Measurements from ENCODE around the gene NCOA7. TPM values are rescaled to one million over a fixed set of nuclear protein-coding genes. Genes with fewer than 3 reads are reported as not detected.

The NCOA7 gene
- total RNA-seq, 3 donors from 2014 or later, result 47.8 to 58.8 (median 57.8) TPM

DNA sequence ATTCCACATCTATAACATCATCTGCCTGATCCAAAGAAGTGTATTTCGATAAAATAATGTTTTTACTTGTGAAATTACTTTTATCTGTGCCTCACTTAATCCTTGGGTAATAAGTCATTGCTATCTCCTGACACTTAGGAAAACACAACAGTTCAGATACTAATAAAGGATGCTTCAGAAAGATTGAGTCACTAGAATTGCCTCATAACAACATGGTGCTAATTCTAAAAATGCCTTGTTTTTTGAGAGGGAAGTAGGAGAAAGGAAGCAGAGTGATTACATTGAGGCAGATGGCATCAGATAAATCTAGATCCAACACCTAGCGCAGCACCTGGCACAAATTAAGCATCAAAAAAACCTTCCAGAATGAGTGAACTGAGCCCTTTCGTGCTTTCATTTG, 69.0 kb downstream of the NCOA7 start:
- H3K4me3 Mint-ChIP-seq, result no peak overlapping the region

DNA sequence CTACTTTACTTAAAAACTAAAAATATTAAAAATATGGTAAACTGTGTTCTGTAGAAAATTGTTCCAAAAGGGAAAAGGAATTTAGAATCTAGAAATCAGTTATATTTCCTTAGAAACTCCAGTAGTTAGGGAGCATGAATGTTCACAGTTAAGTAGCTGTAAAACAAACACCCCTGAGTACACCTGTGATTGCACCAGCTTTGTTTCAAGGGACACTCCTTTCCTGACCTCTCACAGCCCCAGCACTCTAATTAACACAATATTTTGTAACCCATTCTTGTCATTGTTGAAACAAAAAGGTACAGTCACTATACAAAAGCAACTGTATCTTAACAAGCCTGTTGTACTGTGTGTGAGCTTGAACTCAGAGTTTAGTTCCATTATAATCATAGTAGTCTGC, 72.3 kb downstream of the NCOA7 start:
- H3K27me3 Mint-ChIP-seq (ENCODE audit: low read depth), result no peaks in the 10 kb centered on the region
- no peaks in the 10 kb centered on the region for H3K9me3 Mint-ChIP-seq
- H3K4me1 Mint-ChIP-seq (ENCODE audit: low read depth), result peaks cover 4% of the 10 kb centered on the region
- DNase-seq, result no peak
- ATAC-seq, result no peak
- H3K4me3 Mint-ChIP-seq, result no peak overlapping the region
- peaks cover 7% of the 10 kb centered on the region for H3K36me3 Mint-ChIP-seq (ENCODE audit: insufficient read depth)

More for the DNA sequence above, 69.0 kb downstream of the NCOA7 start:
- ATAC-seq, result no peak
- H3K36me3 Mint-ChIP-seq (ENCODE audit: insufficient read depth), result peaks cover 11% of the 10 kb centered on the region
- H3K9me3 Mint-ChIP-seq, result no peaks in the 10 kb centered on the region
- peaks cover 4% of the 10 kb centered on the region for H3K4me1 Mint-ChIP-seq (ENCODE audit: low read depth)
- DNase-seq, result no peak
- no peaks in the 10 kb centered on the region for H3K27me3 Mint-ChIP-seq (ENCODE audit: low read depth)

- no peak for DNase-seq
- Mint-ChIP-seq H3K27me3 (ENCODE audit: low read depth) (no peaks in the 10 kb centered on the region), H3K9me3 (no peaks in the 10 kb centered on the region), H3K36me3 (ENCODE audit: insufficient read depth) (peaks cover 7% of the 10 kb centered on the region), H3K4me1 (ENCODE audit: low read depth) (no peaks in the 10 kb centered on the region), H3K4me3 (no peak overlapping the region)
- ATAC-seq, result no peak
Observed at GRCh38 chr6:125865015-125865414, 74.3 kb downstream of the NCOA7 start.

GRCh38 chr6:125866433-125866832, 75.7 kb downstream of the NCOA7 start:
- no peak for ATAC-seq
- no peaks in the 10 kb centered on the region for H3K4me1 Mint-ChIP-seq (ENCODE audit: low read depth)
- peaks cover 15% of the 10 kb centered on the region for H3K36me3 Mint-ChIP-seq (ENCODE audit: insufficient read depth)
- H3K27me3 Mint-ChIP-seq (ENCODE audit: low read depth), result no peaks in the 10 kb centered on the region
- no peak for DNase-seq
- no peaks in the 10 kb centered on the region for H3K9me3 Mint-ChIP-seq
- no peak overlapping the region for H3K4me3 Mint-ChIP-seq

DNA sequence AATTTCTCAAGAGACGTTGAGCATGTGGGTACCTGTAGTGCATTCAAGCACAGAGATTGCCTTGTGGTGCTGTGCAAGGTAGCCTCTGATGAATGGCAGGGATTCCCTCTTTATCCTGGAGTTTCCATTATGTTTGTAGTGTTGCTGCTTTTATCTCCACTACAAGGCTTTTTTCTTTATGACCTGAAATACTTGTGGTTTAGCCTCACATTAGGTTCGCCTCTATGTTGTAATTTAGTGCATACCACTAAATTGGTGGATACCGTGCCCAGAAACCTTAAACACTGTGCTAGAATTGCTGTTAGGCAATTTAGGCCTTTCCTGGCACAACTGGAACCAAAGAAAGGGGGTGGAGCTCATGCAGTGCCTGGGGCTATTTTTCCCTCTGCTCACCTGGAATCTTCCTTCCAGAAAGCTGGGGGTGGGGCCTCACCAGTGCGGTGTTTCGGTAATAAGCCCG, 76.8 kb downstream of the NCOA7 start:
- no peaks in the 10 kb centered on the region for H3K27me3 Mint-ChIP-seq (ENCODE audit: low read depth)

DNA sequence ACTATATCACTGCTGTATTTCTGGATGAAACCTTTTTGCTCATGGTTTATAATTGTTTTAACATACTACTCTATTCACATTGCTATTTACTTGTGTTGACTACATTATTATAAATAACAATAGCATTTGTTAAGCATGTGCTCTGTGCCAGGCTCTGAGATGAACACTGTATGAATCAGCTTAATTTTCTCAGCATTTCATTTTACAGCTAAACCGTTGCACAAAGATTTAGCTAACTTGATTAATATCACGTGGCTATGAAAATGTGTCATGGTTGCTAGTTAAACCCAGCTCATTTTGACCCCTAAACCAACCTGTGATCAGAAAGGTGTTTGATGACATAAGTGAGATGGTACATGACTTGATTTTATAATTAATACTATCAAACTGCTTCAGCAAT, 77.5 kb downstream of the NCOA7 start:
- H3K27me3 Mint-ChIP-seq (ENCODE audit: low read depth), result no peaks in the 10 kb centered on the region
- no peak for ATAC-seq
- H3K36me3 Mint-ChIP-seq (ENCODE audit: insufficient read depth), result peaks cover 17% of the 10 kb centered on the region
- no peak overlapping the region for H3K4me3 Mint-ChIP-seq
- no peaks in the 10 kb centered on the region for H3K9me3 Mint-ChIP-seq
- H3K4me1 Mint-ChIP-seq (ENCODE audit: low read depth), result peaks cover 1% of the 10 kb centered on the region
- no peak for DNase-seq

More for the DNA sequence above, 76.8 kb downstream of the NCOA7 start:
- Mint-ChIP-seq H3K4me1 (ENCODE audit: low read depth) (no peaks in the 10 kb centered on the region), H3K4me3 (no peak overlapping the region), H3K9me3 (no peaks in the 10 kb centered on the region), H3K36me3 (ENCODE audit: insufficient read depth) (peaks cover 15% of the 10 kb centered on the region)
- ATAC-seq, result no peak
- DNase-seq, result no peak

- no peaks in the 10 kb centered on the region for H3K9me3 Mint-ChIP-seq
- H3K4me3 Mint-ChIP-seq, result no peak overlapping the region
- ATAC-seq (no peak), DNase-seq (no peak)
- peaks cover 1% of the 10 kb centered on the region for H3K4me1 Mint-ChIP-seq (ENCODE audit: low read depth)
- H3K36me3 Mint-ChIP-seq (ENCODE audit: insufficient read depth), result peaks cover 21% of the 10 kb centered on the region
- no peaks in the 10 kb centered on the region for H3K27me3 Mint-ChIP-seq (ENCODE audit: low read depth)
Observed at GRCh38 chr6:125868678-125869395, 78.1 kb downstream of the NCOA7 start.

DNA sequence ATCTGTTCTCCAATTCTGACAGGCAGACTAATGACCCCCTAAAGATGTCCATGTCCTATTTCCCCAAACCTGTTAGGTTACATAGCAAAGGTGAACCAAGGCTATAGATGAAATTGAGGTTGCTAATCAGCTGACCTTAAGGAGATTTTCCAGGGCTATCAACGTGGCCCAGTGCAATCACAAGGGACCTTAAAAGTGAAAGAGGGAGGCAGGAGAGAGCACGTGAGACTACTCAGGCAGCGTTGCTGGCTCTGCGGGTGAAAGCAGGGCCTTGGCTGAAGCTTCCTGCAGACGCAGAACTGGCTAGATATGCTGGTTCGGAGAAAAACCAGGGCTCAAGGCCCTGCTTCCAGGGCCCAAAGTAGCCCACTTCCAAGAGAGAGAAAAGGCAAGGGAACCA, 78.7 kb downstream of the NCOA7 start:
- Mint-ChIP-seq H3K36me3 (ENCODE audit: insufficient read depth) (peaks cover 21% of the 10 kb centered on the region), H3K27me3 (ENCODE audit: low read depth) (no peaks in the 10 kb centered on the region), H3K4me3 (no peak overlapping the region), H3K9me3 (no peaks in the 10 kb centered on the region), H3K4me1 (ENCODE audit: low read depth) (peaks cover 1% of the 10 kb centered on the region)
- ATAC-seq (no peak), DNase-seq (no peak)

DNA sequence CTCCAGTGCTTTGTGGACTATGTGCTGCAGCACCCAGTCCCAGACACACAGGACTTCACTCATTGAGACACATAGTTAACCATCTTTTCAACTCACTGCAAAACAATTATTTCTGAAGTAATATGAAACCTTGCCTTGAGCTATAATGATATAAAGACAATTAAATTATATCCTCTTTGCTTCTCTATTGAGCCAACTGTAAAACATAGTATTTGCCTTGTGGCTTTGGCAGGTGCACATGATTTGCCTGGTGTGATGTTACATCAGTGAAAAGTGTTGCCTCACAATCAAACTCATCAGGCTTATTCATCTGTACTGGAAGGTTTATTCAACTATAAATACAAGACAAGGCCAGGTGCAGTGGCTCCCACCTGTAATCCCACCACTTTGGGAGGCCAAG, 80.6 kb downstream of the NCOA7 start:
- Mint-ChIP-seq H3K4me3 (no peak overlapping the region), H3K36me3 (ENCODE audit: insufficient read depth) (peaks cover 28% of the 10 kb centered on the region), H3K9me3 (no peaks in the 10 kb centered on the region), H3K4me1 (ENCODE audit: low read depth) (peaks cover 1% of the 10 kb centered on the region), H3K27me3 (ENCODE audit: low read depth) (no peaks in the 10 kb centered on the region)
- DNase-seq (no peak), ATAC-seq (no peak)

DNA sequence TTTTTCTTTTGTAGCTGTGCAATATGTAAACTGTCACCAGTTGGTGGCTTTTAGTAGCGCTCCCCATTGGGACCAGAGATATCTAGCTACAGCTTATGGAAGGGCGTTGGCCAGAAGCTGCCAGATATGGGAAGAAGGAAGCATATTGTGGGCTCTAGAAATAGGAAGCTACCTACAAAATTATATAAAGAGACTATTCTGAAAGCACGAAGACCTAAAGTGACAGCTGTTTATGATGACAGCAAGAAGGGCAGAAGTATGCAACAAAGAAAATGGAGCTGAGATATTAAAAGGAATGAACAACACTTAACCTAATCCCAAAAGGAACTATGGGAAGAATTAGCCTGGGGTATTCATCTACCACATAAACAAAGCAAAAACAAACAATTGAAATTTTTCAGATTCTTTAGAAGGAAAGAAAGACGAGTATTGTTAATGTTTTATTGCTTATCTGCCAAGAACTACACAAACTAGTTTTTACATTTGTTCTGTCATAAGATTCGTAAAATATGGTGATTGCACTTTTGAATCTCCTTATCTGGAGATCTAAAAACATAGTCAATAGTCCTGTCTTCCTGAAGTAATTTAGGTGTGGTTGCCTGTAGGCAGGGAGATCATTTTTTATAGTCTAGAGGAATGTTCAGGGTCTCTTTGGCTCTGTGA, 81.6 kb downstream of the NCOA7 start:
- ATAC-seq, result no peak
- Mint-ChIP-seq H3K27me3 (ENCODE audit: low read depth) (no peaks in the 10 kb centered on the region), H3K4me3 (no peak overlapping the region), H3K36me3 (ENCODE audit: insufficient read depth) (peaks cover 31% of the 10 kb centered on the region), H3K9me3 (no peaks in the 10 kb centered on the region), H3K4me1 (ENCODE audit: low read depth) (peaks cover 1% of the 10 kb centered on the region)
- no peak for DNase-seq

GRCh38 chr6:125882243-125882642, 91.5 kb downstream of the NCOA7 start:
- H3K4me1 Mint-ChIP-seq (ENCODE audit: low read depth), result no peaks in the 10 kb centered on the region
- no peak for ATAC-seq
- no peaks in the 10 kb centered on the region for H3K27me3 Mint-ChIP-seq (ENCODE audit: low read depth)
- no peak overlapping the region for H3K4me3 Mint-ChIP-seq
- H3K9me3 Mint-ChIP-seq, result no peaks in the 10 kb centered on the region
- DNase-seq, result no peak
- H3K36me3 Mint-ChIP-seq (ENCODE audit: insufficient read depth), result peaks cover 43% of the 10 kb centered on the region

DNA sequence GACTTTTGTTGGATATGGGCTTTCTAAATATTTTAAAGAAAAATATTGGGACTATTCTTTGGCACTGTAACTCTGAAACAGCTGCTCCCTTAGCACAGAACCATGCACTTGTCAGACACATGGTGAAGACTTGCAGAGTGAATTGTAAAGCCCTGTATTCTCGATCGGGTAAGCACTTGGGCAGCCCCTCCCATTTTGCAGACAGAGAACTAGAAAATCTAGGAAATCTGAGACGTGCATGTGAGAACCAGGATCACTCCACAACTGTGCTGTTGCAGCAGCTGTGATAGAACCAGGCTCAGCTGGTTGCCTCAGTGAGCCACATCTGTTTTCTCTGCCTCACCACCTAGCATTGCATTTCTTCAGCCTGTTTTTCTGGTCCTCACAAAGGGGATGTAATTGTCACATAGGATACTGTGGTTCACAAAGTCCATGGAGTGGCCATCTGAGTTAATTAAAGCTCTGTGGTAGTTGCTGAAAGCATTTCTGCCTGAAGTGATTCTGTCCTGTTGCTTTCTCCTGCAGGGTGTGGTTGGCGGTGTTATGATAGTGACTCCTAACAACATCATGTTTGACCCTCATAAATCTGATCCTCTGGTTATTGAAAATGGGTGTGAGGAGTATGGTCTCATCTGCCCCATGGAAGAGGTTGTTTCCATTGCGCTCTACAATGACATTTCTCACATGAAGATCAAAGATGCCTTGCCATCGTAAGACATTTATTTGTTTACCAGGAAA, 94.0 kb downstream of the NCOA7 start:
- no peak overlapping the region for H3K4me3 Mint-ChIP-seq
- no peaks in the 10 kb centered on the region for H3K9me3 Mint-ChIP-seq
- ATAC-seq (no peak), DNase-seq (no peak)
- no peaks in the 10 kb centered on the region for H3K27me3 Mint-ChIP-seq (ENCODE audit: low read depth)
- peaks cover 45% of the 10 kb centered on the region for H3K36me3 Mint-ChIP-seq (ENCODE audit: insufficient read depth)
- no peaks in the 10 kb centered on the region for H3K4me1 Mint-ChIP-seq (ENCODE audit: low read depth)

DNA sequence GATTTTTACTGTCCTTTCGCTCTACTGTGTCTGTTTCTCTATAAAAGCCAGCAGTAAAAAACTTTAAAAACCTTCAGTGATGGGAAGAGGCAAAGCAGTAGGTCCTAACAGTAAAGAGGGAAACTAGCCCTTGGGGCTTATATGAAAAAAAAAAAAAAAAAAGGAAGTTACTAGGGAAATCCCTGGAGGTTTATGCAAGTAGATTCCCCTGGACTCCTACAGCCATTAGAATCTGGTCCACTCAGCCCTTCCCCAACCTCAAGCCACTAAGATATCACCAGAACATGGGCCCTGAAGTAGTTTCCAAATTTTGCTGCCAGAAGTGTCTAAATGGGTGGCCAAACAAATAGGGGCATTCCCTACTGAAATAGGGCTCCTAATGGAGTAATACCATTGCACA, 95.3 kb downstream of the NCOA7 start:
- H3K36me3 Mint-ChIP-seq (ENCODE audit: insufficient read depth), result peaks cover 49% of the 10 kb centered on the region
- no peaks in the 10 kb centered on the region for H3K9me3 Mint-ChIP-seq
- no peaks in the 10 kb centered on the region for H3K27me3 Mint-ChIP-seq (ENCODE audit: low read depth)
- ATAC-seq, result no peak
- no peak overlapping the region for H3K4me3 Mint-ChIP-seq
- DNase-seq, result no peak
- no peaks in the 10 kb centered on the region for H3K4me1 Mint-ChIP-seq (ENCODE audit: low read depth)

DNA sequence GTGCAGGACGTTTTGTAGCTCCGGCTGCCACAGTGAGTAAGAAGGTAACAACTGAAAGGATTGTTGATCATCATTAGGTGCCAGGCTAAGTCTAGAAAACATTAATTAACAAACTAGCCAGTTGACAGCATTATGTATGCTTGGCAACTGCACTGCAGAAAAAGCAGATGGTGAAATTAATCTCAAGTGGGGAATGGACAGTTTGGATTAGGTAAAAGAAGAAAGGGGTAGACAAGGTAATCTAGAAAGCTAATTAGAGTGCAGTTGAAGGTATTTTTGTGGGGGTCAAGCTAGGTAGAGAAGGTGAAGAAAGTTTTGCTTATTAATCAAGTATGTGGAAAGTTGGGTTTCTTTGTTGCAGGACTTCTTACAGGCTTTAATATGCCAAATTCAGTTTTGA, 96.2 kb downstream of the NCOA7 start:
- H3K4me1 Mint-ChIP-seq (ENCODE audit: low read depth), result no peaks in the 10 kb centered on the region
- ATAC-seq, result no peak
- H3K36me3 Mint-ChIP-seq (ENCODE audit: insufficient read depth), result peaks cover 47% of the 10 kb centered on the region

More for the DNA sequence above, 96.2 kb downstream of the NCOA7 start:
- Mint-ChIP-seq H3K27me3 (ENCODE audit: low read depth) (no peaks in the 10 kb centered on the region), H3K9me3 (no peaks in the 10 kb centered on the region), H3K4me3 (no peak overlapping the region)
- DNase-seq, result no peak

Measured in activated T-cell treated with anti-CD3 and anti-CD28 coated beads, Interleukin-2, amount 50 U/mL, for 4 hours (primary cell).